ENCODE measurements around the gene FUT2.

The FUT2 gene

GRCh38 chr19:48695743-48696352, at the start of gene FUT2:
TSS of gene FUT2 (plus strand) at chr19:48695971. CDS start at chr19:48702957, 6,986 bp downstream.
- no peak for TF ChIP-seq CTCF (IDR thresholded peaks at IDR 0.05; ENCODE audit: low read depth, low read length)
- H3K4me3 ChIP-seq (ENCODE audit: low read depth, low read length): no peak within 1 kb of the TSS

- peak within 1 kb of the TSS; percentile 58 for H3K4me3 ChIP-seq (ENCODE audit: low read depth, low read length)
- peak; percentile 90 for TF ChIP-seq CTCF (IDR thresholded peaks at IDR 0.05; ENCODE audit: low read depth, low read length)
Observed at GRCh38 chr19:48646001-48646721, 49.6 kb upstream of the FUT2 start, which contains the start of gene CA11. TSS of gene CA11 (minus strand) at chr19:48646187. CDS start at chr19:48645632, 555 bp downstream.

- H3K4me3 ChIP-seq (ENCODE audit: low read depth, low read length): peak overlapping the region; percentile 58
- no peak for TF ChIP-seq CTCF (IDR thresholded peaks at IDR 0.05; ENCODE audit: low read depth, low read length)
Observed at GRCh38 chr19:48646722-48647216, 49.0 kb upstream of the FUT2 start.

- no peak for TF ChIP-seq CTCF (IDR thresholded peaks at IDR 0.05; ENCODE audit: low read depth, low read length)
Observed at GRCh38 chr19:48648134-48648533, 47.6 kb upstream of the FUT2 start.

GRCh38 chr19:48650974-48651682, 44.6 kb upstream of the FUT2 start:
- no peak overlapping the region for H3K4me3 ChIP-seq (ENCODE audit: low read depth, low read length)
- no peak for TF ChIP-seq CTCF (IDR thresholded peaks at IDR 0.05; ENCODE audit: low read depth, low read length)

More at GRCh38 chr19:48648134-48648533, 47.6 kb upstream of the FUT2 start:
- H3K4me3 ChIP-seq (ENCODE audit: low read depth, low read length): no peak overlapping the region

- no peak overlapping the region for H3K4me3 ChIP-seq (ENCODE audit: low read depth, low read length)
- TF ChIP-seq CTCF (IDR thresholded peaks at IDR 0.05; ENCODE audit: low read depth, low read length): no peak
Observed at GRCh38 chr19:48651683-48652048, 44.1 kb upstream of the FUT2 start.

Data from WI38 (cell line).